Gastrocnemius medialis (tissue), 4 donors: ENCODE results near the gene HNRNPUL1. TPM values are rescaled to one million over a fixed set of nuclear protein-coding genes. Genes with fewer than 3 reads are reported as not detected.

Experiments
- ATAC-seq, 2 donors: fragments of 150-250 bp; one replicate each; pipeline ENCODE4 v1.9.1; 2016
- DNase-seq, 2 donors: peaks; one replicate each; pipeline ENCODE4 v3.0.0-alpha.2; 2019
- H3K27ac ChIP-seq, 4 donors: fragments of 200-600 bp; sonication (generic); 1 replicate in 1 of 4; 2 replicates in 3 of 4; pipeline ENCODE4 v1.5.1; 2016 to 2018; ENCODE audit warnings: mild to moderate bottlenecking in 2 of 4, moderate library complexity in 1 of 4
- H3K27me3 ChIP-seq, 3 donors: fragments of 200-600 bp; sonication (generic) in 2 of 3; 1 replicate in 1 of 3; 2 replicates in 2 of 3; pipeline versions ENCODE4 v1.5.1 to v1.6.0; 2016 to 2019; ENCODE audit warnings: mild to moderate bottlenecking in 1 of 3, moderate library complexity in 1 of 3
- H3K36me3 ChIP-seq, 2 donors: fragments of 200-600 bp; sonication (generic) in 1 of 2; one replicate each; pipeline ENCODE4 v1.5.1; 2017 to 2018
- H3K4me1 ChIP-seq, 2 donors: fragments of 200-600 bp; sonication (generic) in 1 of 2; one replicate each; pipeline ENCODE4 v1.5.1; 2016 to 2017; ENCODE audit warnings: mild to moderate bottlenecking in 2 of 2
- H3K4me3 ChIP-seq, 4 donors: fragments of 200-600 bp; sonication (generic) in 3 of 4; 1 replicate in 1 of 4; 2 replicates in 3 of 4; pipeline ENCODE4 v1.5.1; 2016 to 2019; ENCODE audit warnings: mild to moderate bottlenecking in 2 of 4
- H3K9me3 ChIP-seq, 3 donors: fragments of 200-600 bp; sonication (generic) in 2 of 3; 1 replicate in 1 of 3; 2 replicates in 2 of 3; pipeline ENCODE4 v1.5.1; 2016 to 2019
- POLR2A ChIP-seq, 2 donors: fragments of 450-650 bp; IDR thresholded peaks; one replicate each; pipeline ENCODE4 v1.6.1; 2017; ENCODE audit warnings: antibody characterized with exemption in 2 of 2, mild to moderate bottlenecking in 2 of 2, moderate library complexity in 2 of 2
- in situ Hi-C, 4 donors: fragments of 200-750 bp; cut with MboI; loops; one replicate each; pipeline versions ENCODE4 v1.15.0 to v1.8.0; 2017; ENCODE audit warnings: low sequenced_read_pairs in 4 of 4
- intact Hi-C: fragments of 100-400 bp; cut with DNase I; formaldehyde crosslinking; loops from one replicate; pipeline ENCODE4 v1.15.1; 2023; ENCODE audit warnings: low total_unique reads
- total RNA-seq, 4 donors: library from RNA; depleted of rRNA; stranded (reverse); fragments of >200 nt; gene quantifications; one replicate each; pipeline versions ENCODE4 v1.1.0 to v1.2.3, GENCODE V29; 2016
- TF ChIP-seq, protein P1 (sequence below), 5 experiments: fragments of 450-650 bp in 3 of 5; fragments of 200-600 bp in 2 of 5; sonication (generic) in 2 of 5; IDR thresholded peaks in 4 of 5; conservative IDR thresholded peaks in 1 of 5; 1 replicate in 4 of 5; 2 replicates in 1 of 5; pipeline ENCODE4 v1.5.1; 2016 to 2019; ENCODE audit warnings: antibody characterized with exemption in 5 of 5, mild to moderate bottlenecking in 3 of 5, moderate library complexity in 3 of 5

Gene HNRNPUL1
- total RNA-seq, 4 donors from 2014 or later: 49.5 to 101 (median 92.4) TPM

DNA sequence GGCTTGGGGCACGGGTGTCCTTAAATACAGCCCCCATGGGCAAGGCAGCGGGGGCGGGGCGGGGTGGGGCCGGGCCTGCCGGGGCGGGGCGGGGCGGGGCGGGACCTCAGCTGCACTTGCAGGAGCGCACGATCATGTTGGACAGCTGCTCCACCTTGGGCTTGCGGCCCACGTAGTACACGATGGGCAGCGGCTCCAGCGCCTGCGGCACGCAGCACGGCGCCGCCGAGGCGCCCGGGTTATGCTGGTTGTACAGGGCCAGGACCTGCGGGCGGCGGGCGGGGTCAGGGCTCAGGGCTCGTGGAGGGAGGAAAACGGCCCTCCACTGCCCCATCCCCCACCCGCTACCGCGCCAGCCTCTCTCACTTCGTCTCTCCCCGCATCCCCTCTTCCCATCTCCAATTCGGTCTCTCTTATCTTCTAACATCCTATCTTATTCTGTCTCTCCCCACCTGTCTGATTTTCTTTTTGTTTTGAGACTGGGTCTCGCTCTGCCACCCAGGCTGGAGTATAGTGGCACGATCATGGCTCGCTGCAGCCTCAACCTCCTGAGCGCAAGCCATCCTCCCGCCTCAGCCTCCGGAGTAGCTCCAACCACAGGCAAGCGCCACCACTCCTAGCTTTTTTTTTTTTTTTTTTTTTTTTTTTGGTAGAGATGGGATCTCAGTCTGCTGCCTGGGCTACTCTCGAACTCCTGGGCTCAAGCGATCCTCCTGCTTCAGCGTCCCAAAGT, 66.9 kb downstream of the HNRNPUL1 start:
- in situ Hi-C loops: no loop called here
- Histone ChIP-seq H3K27me3 (no peaks in the 10 kb centered on the region), H3K4me1 (peaks cover 4 to 24% of the 10 kb centered on the region in 2 donors), H3K4me3 (no peak overlapping the region), H3K27ac (no peak overlapping the region), H3K36me3 (no peaks in the 10 kb centered on the region), H3K9me3 (no peaks in the 10 kb centered on the region)
- TF ChIP-seq POLR2A (IDR thresholded peaks at IDR 0.05): no peak
- TF ChIP-seq, protein P1, sequence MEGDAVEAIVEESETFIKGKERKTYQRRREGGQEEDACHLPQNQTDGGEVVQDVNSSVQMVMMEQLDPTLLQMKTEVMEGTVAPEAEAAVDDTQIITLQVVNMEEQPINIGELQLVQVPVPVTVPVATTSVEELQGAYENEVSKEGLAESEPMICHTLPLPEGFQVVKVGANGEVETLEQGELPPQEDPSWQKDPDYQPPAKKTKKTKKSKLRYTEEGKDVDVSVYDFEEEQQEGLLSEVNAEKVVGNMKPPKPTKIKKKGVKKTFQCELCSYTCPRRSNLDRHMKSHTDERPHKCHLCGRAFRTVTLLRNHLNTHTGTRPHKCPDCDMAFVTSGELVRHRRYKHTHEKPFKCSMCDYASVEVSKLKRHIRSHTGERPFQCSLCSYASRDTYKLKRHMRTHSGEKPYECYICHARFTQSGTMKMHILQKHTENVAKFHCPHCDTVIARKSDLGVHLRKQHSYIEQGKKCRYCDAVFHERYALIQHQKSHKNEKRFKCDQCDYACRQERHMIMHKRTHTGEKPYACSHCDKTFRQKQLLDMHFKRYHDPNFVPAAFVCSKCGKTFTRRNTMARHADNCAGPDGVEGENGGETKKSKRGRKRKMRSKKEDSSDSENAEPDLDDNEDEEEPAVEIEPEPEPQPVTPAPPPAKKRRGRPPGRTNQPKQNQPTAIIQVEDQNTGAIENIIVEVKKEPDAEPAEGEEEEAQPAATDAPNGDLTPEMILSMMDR (IDR thresholded peaks at IDR 0.05 in 4 of 5, conservative IDR thresholded peaks at IDR 0.05 in 1 of 5): no peak
- no peak for ATAC-seq
- intact Hi-C loops: no loop called here
- DNase-seq: no peak

DNA sequence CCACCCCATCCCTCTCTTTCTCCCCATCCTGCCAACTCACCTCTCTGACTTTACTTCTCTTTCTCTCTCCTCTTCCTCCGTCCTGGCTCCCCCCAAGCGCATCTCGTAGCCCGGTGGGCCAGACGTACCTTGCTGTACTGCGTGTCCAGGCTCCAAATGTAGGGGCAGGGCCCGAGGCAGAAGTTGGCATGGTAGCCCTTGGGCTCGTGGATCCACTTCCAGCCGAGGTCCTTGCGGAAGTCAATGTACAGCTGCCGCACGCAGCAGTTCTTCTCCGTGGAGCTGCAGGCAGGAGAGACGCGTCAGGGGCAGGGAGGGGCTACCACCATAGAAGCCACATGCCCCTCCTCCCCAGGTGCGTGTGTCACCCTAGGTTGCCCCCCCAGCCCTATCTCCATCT, 67.8 kb downstream of the HNRNPUL1 start:
- H3K4me3 ChIP-seq: no peak overlapping the region
- ATAC-seq: no peak
- no peaks in the 10 kb centered on the region for H3K36me3 ChIP-seq
- H3K27me3 ChIP-seq: no peaks in the 10 kb centered on the region
- H3K27ac ChIP-seq: no peak overlapping the region
- in situ Hi-C loops: no loop called here
- no peak for DNase-seq
- TF ChIP-seq, protein P1 (IDR thresholded peaks at IDR 0.05 in 4 of 5, conservative IDR thresholded peaks at IDR 0.05 in 1 of 5): no peak
- TF ChIP-seq POLR2A (IDR thresholded peaks at IDR 0.05): no peak
- peaks cover 0 to 17% of the 10 kb centered on the region in 2 donors for H3K4me1 ChIP-seq
- intact Hi-C loops: no loop called here
- H3K9me3 ChIP-seq: no peaks in the 10 kb centered on the region

DNA sequence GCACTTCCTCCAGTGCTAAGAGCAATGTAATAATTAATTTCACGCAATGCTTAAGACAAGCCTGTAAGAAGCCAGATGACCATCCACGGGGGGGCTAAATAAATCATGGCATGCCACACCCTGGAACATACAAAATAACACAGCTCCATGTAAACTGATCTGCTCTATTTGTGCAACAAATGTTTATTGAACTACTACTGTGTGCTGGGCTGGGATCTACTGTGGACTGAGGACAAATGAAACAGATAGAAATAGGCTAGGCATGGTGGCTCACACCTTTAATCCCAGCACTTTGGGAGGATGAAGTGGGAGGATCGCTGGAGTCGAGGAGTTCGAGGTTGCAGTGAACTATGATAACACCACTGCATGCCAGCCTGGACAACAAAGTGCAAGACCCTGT, 68.3 kb downstream of the HNRNPUL1 start:
- Histone ChIP-seq H3K27me3 (no peaks in the 10 kb centered on the region), H3K36me3 (no peaks in the 10 kb centered on the region), H3K9me3 (no peaks in the 10 kb centered on the region), H3K4me1 (peaks cover 0 to 12% of the 10 kb centered on the region in 2 donors), H3K4me3 (no peak overlapping the region), H3K27ac (no peak overlapping the region)
- intact Hi-C loops: no loop called here
- ATAC-seq (no peak), DNase-seq (no peak)
- in situ Hi-C loops: no loop called here
- TF ChIP-seq POLR2A (IDR thresholded peaks at IDR 0.05): no peak
- TF ChIP-seq, protein P1 (IDR thresholded peaks at IDR 0.05 in 4 of 5, conservative IDR thresholded peaks at IDR 0.05 in 1 of 5): no peak

DNA sequence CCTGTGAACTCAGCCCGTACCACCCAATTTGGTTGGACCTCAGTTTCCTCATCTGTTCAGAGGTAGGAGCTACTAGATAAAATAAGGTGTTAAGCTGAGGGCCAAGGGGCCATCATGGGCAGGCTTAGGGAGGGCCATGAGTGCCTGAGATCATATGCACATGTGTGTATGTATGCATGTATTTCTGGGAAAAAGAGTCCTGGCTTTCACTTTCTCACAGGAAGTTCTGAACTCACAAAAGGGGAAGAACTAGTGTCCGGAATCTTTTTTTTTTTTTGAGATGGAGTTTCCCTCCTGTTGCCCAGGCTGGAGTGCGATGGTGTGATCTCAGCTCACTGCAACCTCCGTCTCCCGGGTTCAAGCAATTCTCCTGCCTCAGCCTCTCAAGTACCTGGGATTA, 70.6 kb downstream of the HNRNPUL1 start:
- no peak for TF ChIP-seq POLR2A (IDR thresholded peaks at IDR 0.05)
- TF ChIP-seq, protein P1 (IDR thresholded peaks at IDR 0.05 in 4 of 5, conservative IDR thresholded peaks at IDR 0.05 in 1 of 5): no peak
- ATAC-seq (peak in 1 of 2 donors; percentile 41), DNase-seq (no peak)
- Histone ChIP-seq H3K36me3 (no peaks in the 10 kb centered on the region), H3K27me3 (no peaks in the 10 kb centered on the region), H3K27ac (peak overlapping the region in 3 of 4 donors; percentile 10 to 63 (median 40)), H3K4me1 (no peaks in the 10 kb centered on the region), H3K9me3 (no peaks in the 10 kb centered on the region), H3K4me3 (no peak overlapping the region)
- in situ Hi-C loops: no loop called here
- intact Hi-C loops: no loop called here
